OCI-M2 (cell line): ENCODE results near the gene ANKMY1.

ENCODE experiments used
- DNase-seq: peaks from one replicate; lab custom pipeline; 2025; ENCODE audit not compliant: unreplicated experiment; lab: John Stamatoyannopoulos, UW

ANKMY1 gene

GRCh38 chr2:240581811-240582210, 24.0 kb upstream of the ANKMY1 start:
- DNase-seq = no peak

- DNase-seq = no peak
Observed at GRCh38 chr2:240579771-240580614, 22.2 kb upstream of the ANKMY1 start.

DNA sequence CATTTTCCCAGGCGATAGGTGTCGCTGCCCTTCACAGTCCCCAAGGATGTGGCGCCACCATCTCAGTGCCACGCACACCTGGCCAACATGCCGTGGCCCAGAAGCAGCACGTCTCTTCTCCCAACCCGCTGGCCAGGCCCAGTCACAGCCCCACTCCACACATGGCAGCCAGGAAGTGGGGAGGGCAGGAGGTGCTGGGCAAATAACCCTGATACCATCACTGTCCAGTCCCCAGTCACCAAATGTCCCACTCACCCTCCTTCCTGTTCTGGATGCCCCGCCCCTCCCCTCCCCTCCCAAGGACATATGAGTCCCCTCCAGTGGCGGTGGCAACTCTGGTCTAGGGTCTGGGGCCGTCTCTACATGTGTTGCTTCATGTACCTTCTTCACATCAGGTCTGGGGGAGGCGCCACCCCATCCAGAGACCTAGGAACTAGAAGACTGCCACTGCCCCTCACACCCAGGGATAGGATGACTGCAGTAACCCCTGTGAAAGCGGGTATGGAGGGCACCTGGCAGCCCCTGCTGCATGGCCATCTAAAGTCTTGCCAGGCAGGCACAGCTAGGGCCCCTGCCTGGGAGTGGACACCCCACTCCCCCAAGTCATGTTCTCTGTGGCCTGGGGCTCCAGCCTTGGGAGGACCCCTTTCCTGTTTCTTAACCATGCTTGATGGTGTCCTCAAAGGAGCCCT, 21.4 kb upstream of the ANKMY1 start:
- DNase-seq = no peak

DNA sequence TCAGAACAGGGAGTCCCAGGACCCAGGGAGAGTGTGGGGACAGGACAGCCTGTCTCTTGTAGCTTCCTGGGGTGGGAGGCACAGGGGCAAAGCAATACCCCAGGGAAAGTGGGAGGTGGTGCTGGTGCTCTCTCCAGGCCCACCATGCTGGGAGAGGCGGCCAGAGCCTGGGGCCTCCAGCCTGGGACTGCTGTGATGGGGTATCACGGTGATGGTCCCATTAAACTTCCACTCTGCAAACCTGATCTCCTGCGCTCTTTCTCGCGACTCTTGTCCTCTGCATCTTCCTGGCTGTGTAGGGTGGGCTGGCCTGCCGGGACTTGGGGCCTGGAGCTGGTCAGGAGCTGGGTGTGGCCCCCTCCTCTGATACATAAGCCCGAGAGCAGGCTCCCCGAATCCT, 20.7 kb upstream of the ANKMY1 start:
- no peak for DNase-seq

DNA sequence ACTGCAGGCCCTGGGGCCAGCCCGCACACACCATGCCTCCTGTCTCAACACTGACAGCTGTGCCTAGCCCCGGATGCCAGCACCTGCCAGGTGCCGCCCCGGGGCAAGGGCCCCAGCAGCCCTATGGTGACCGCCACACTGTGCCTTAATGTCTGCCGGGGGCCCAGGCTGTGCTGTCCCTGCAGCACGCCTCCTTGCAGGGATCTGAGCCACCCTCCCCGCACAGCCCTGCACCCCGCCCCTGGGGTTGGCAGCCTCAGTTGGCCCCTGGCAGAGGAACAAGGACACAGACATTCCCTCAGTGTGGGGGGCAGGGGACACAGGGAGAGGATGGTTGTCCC, 20.3 kb upstream of the ANKMY1 start:
- DNase-seq = no peak

DNA sequence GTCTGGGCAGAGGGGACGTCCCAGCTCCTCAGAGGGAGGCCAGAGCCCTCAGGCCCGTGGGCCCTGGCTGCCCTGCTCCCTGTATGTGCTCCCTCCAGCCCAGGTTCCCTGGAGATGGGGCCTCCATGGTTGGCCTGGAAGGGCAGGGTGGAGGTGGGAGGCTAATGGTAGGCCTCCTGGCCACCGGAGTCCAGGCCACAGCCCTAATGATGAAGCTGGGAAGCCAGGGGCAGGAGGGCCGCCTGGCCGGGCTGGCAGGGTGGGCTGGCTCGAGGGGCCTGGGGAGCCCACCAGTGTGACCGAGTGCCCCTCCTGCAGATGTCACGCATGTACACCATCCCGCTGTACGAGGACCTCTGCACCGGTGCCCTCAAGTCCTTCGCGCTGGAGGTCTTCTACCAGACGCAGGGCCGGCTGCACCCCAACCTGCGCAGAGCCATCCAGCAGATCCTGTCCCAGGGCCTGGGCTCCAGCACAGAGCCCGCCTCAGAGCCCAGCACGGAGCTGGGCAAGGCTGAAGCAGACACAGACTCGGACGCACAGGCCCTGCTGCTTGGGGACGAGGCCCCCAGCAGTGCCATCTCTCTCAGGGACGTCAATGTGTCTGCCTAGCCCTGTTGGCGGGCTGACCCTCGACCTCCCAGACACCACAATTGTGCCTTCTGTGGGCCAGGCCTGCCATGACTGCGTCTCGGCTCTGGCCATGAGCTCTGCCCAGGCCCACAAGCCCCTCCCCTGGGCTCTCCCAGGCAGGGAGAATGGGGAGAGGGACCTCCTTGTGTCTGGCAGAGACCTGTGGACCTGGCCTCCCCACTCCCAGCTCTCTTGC, 19.7 kb upstream of the ANKMY1 start:
- no peak for DNase-seq

- DNase-seq = no peak
Observed at GRCh38 chr2:240576436-240577205, 18.8 kb upstream of the ANKMY1 start.

DNA sequence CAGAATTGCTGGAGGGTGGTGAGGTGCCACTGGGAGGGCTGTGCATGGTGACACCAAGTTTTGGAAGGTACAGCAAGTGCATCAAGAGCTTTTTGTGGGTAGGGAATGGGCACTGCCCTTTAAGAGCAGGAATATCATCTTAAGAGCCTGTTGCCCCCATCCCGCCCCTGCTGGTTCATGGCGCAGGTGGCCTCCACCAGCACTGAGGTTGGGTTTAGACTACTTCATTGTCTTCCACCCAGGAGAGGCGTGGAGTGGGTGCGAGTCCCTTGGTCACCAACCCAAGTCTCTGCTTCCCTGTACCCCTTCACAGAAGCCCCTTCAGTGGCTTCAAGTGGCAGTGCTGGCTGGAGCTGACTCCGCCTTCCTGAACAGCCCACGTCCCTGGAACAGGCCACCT, 18.2 kb upstream of the ANKMY1 start:
- DNase-seq = no peak

GRCh38 chr2:240575101-240575965, 17.5 kb upstream of the ANKMY1 start:
- DNase-seq = no peak

DNA sequence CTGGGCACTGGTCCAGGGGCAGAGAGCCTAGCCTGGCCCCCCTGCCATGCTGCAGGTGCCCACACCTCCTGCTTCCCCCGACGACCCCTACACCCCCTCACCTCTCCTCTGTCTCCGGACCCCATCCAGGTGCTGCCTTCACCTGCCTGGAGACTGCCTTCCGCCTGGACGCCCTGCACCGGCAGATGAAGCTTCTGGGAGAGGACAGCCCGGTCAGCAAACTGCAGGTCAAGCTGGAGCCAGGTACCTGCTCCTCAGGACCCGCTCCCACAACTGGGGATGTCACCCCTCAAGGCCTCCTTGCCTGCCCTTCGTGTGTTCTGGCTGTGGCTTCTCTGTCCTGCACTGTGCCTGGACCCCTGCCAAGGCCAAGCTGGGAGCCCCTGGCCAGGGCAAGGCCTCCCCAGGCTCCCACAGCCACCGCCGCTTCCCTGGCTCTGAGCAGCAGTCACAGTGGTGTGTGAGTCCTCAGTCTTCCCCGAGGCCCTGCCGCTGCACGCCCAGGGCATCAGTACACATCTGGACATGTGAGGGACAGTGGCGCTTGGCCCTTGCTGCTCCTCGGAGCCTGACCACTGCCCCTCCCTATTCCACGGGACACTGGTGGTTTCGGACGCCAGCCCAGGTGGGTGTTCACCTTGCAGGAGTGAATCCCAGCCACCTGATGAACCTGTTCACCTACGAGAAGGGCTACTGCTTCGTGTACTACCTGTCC, 16.8 kb upstream of the ANKMY1 start:
- no peak for DNase-seq

GRCh38 chr2:240573516-240574385, 16.0 kb upstream of the ANKMY1 start:
- DNase-seq = no peak

- DNase-seq = no peak
Observed at GRCh38 chr2:240573071-240573515, 15.3 kb upstream of the ANKMY1 start.

- DNase-seq = no peak
Observed at GRCh38 chr2:240572141-240573031, 14.6 kb upstream of the ANKMY1 start.

GRCh38 chr2:240571314-240571973, 13.7 kb upstream of the ANKMY1 start:
- DNase-seq = no peak

GRCh38 chr2:240570531-240571313, 12.9 kb upstream of the ANKMY1 start:
- DNase-seq = no peak

GRCh38 chr2:240569998-240570530, 12.3 kb upstream of the ANKMY1 start:
- no peak for DNase-seq
